ENCODE measurements around the gene GIMAP8. TPM values are rescaled to one million over a fixed set of nuclear protein-coding genes. Genes with fewer than 3 reads are reported as not detected.

Gene GIMAP8
- polyA plus RNA-seq, 1 of the 3 experiments (the other 2 are of a cell fraction) = not detected

- H3K36me3 ChIP-seq (replicated peaks in 1 of 2; ENCODE audit: control insufficient read depth in 1 of 2, insufficient read depth in 2 of 2, low read length in 1 of 2) = no peaks in the 10 kb centered on the region
- no peaks in the 10 kb centered on the region for H3K79me2 ChIP-seq (ENCODE audit: insufficient read depth)
- no peak overlapping the region for H3K4me2 ChIP-seq
- no peaks in the 10 kb centered on the region for H3F3A ChIP-seq (replicated peaks; ENCODE audit: insufficient read depth)
- H3K9me2 ChIP-seq = no peaks in the 10 kb centered on the region
- DNase-seq = no peak
- H3K27me3 ChIP-seq (ENCODE audit: insufficient read depth) = peaks cover 31% of the 10 kb centered on the region; the same call in 1 of the 2 replicates
- no peaks in the 10 kb centered on the region for H3K9me3 ChIP-seq
- ChIA-PET CTCF (interaction anchor here (0.6 kb wide), 1 partner anchor 18 kb away, joined by 4 read pairs; no protein-coding TSS in a partner anchor), POLR2A (no interaction called here)
- TF ChIP-seq IRF3 (IDR thresholded peaks at IDR 0.05; ENCODE audit: low read depth, low read length) = no peak
- TF ChIP-seq RAD21 (IDR thresholded peaks at IDR 0.05; ENCODE audit: low read length) = no peak
- no peak for TF ChIP-seq EP300 (IDR thresholded peaks at IDR 0.05; ENCODE audit: borderline replicate concordance in 1 of 2, low read depth in 1 of 2, low read length in 1 of 2)
- TF ChIP-seq GABPA (IDR thresholded peaks at IDR 0.05; ENCODE audit: low read depth) = no peak
- no peak for TF ChIP-seq TEAD4 (IDR thresholded peaks at IDR 0.05; ENCODE audit: borderline replicate concordance, insufficient read depth)
- no peak for TF ChIP-seq RXRA (IDR thresholded peaks at IDR 0.05; ENCODE audit: borderline replicate concordance, low read depth)
- TF ChIP-seq MEF2A (IDR thresholded peaks at IDR 0.05; ENCODE audit: borderline replicate concordance, low read depth) = no peak
- no peak for TF ChIP-seq ZBTB33 (IDR thresholded peaks at IDR 0.05; ENCODE audit: borderline replicate concordance, low read depth)
- no peak for TF ChIP-seq NRF1 (IDR thresholded peaks at IDR 0.05; ENCODE audit: low read depth, low read length)
- no peak for TF ChIP-seq ELF1 (IDR thresholded peaks at IDR 0.05)
- TF ChIP-seq FOSL2 (IDR thresholded peaks at IDR 0.05; ENCODE audit: borderline replicate concordance, low read depth) = no peak
- H3K4me3 ChIP-seq (ENCODE audit: low read depth in 2 of 2, low read length in 1 of 2) = no peak overlapping the region
- no peaks in the 10 kb centered on the region for H3K4me1 ChIP-seq (ENCODE audit: control insufficient read depth in 1 of 2, insufficient read depth in 2 of 2, low read depth in 1 of 2, low read length in 1 of 2)
- no peak overlapping the region for H2AFZ ChIP-seq (ENCODE audit: low read depth)
- no peak overlapping the region for H3K27ac ChIP-seq (ENCODE audit: low read depth in 2 of 2, low read length in 1 of 2)
- H3K9ac ChIP-seq = no peak overlapping the region
- 38% methylated on average over 8 of the region's 8 CpGs for WGBS (ENCODE audit: low lambda C conversion rate)
- H4K20me1 ChIP-seq (ENCODE audit: insufficient read depth) = no peaks in the 10 kb centered on the region
These were observed 1.5 kb downstream of the GIMAP8 start for GRCh38 chr7:150451833-150452461.

GRCh38 chr7:150453181-150453580 is 2.8 kb downstream of the GIMAP8 start:
- POLR2A ChIA-PET = no interaction called here
- Histone ChIP-seq H3K9me2 (no peaks in the 10 kb centered on the region), H3K27ac (ENCODE audit: low read depth in 2 of 2, low read length in 1 of 2) (no peak overlapping the region), H4K20me1 (ENCODE audit: insufficient read depth) (no peaks in the 10 kb centered on the region), H2AFZ (ENCODE audit: low read depth) (no peak overlapping the region), H3K4me1 (ENCODE audit: control insufficient read depth in 1 of 2, insufficient read depth in 2 of 2, low read depth in 1 of 2, low read length in 1 of 2) (no peaks in the 10 kb centered on the region), H3K4me3 (ENCODE audit: low read depth in 2 of 2, low read length in 1 of 2) (no peak overlapping the region), H3K36me3 (replicated peaks in 1 of 2; ENCODE audit: control insufficient read depth in 1 of 2, insufficient read depth in 2 of 2, low read length in 1 of 2) (no peaks in the 10 kb centered on the region), H3K79me2 (ENCODE audit: insufficient read depth) (no peaks in the 10 kb centered on the region), H3K9me3 (no peaks in the 10 kb centered on the region), H3K4me2 (no peak overlapping the region), H3K27me3 (ENCODE audit: insufficient read depth) (peaks cover 31% of the 10 kb centered on the region; the same call in 1 of the 2 replicates), H3F3A (replicated peaks; ENCODE audit: insufficient read depth) (no peaks in the 10 kb centered on the region), H3K9ac (no peak overlapping the region)
- WGBS (ENCODE audit: low lambda C conversion rate) = 36% methylated on average over 5 of the region's 8 CpGs
- DNase-seq = no peak
- CTCF ChIA-PET = no interaction called here
- TF ChIP-seq FOSL2 (IDR thresholded peaks at IDR 0.05; ENCODE audit: borderline replicate concordance, low read depth) = no peak
- no peak for TF ChIP-seq NFIC (IDR thresholded peaks at IDR 0.05; ENCODE audit: borderline replicate concordance)
- no peak for TF ChIP-seq GABPA (IDR thresholded peaks at IDR 0.05; ENCODE audit: low read depth)
- TF ChIP-seq REST (IDR thresholded peaks at IDR 0.05; ENCODE audit: low read depth, low read length) = no peak
- no peak for TF ChIP-seq POLR2AphosphoS5 (IDR thresholded peaks at IDR 0.05; ENCODE audit: low read depth, low read length)
- no peak for TF ChIP-seq RXRA (IDR thresholded peaks at IDR 0.05; ENCODE audit: borderline replicate concordance, low read depth)
- TF ChIP-seq ZBTB33 (IDR thresholded peaks at IDR 0.05; ENCODE audit: borderline replicate concordance, low read depth) = no peak
- TF ChIP-seq RAD21 (IDR thresholded peaks at IDR 0.05; ENCODE audit: low read length) = no peak
